Transverse colon (tissue), 4 donors: ENCODE measurements around the gene COPZ2.

Source experiments
- CTCF ChIP-seq, 5 experiments: fragments of 200-600 bp in 3 of 5; fragments of 450-650 bp in 2 of 5; sonication (generic) in 3 of 5; IDR thresholded peaks; 1 replicate in 2 of 5; 2 replicates in 3 of 5; pipeline ENCODE4 v1.5.1; 2016 to 2017; ENCODE audit warnings: antibody characterized with exemption in 5 of 5, inconsistent platforms in 3 of 5, mild to moderate bottlenecking in 2 of 5, moderate library complexity in 1 of 5
- EP300 ChIP-seq: sonication (generic); formaldehyde crosslinking; IDR thresholded peaks from one replicate; pipeline ENCODE4 v1.6.1; 2017; ENCODE audit warnings: antibody characterized with exemption, low read depth
- POLR2A ChIP-seq: fragments of 450-650 bp; IDR thresholded peaks from one replicate; pipeline ENCODE4 v1.6.1; 2016; ENCODE audit warnings: antibody characterized with exemption, mild to moderate bottlenecking, moderate library complexity
- POLR2AphosphoS5 ChIP-seq, 3 donors: sonication (generic); formaldehyde crosslinking; IDR thresholded peaks; one replicate each; pipeline ENCODE4 v1.6.1; 2016; ENCODE audit warnings: antibody characterized with exemption in 3 of 3

GRCh38 chr17:48012151-48012520 lies 25.5 kb downstream of the COPZ2 start:
- no peak for TF ChIP-seq CTCF (IDR thresholded peaks at IDR 0.05)
- no peak for TF ChIP-seq POLR2AphosphoS5 (IDR thresholded peaks at IDR 0.05)
- TF ChIP-seq EP300: no peak
- no peak for TF ChIP-seq POLR2A
